Measurements from ENCODE around the gene HINT3. TPM values are rescaled to one million over a fixed set of nuclear protein-coding genes. Genes with fewer than 3 reads are reported as not detected.

HINT3 gene
- total RNA-seq, 1 donor from 2014 or later = 10.4 TPM

DNA sequence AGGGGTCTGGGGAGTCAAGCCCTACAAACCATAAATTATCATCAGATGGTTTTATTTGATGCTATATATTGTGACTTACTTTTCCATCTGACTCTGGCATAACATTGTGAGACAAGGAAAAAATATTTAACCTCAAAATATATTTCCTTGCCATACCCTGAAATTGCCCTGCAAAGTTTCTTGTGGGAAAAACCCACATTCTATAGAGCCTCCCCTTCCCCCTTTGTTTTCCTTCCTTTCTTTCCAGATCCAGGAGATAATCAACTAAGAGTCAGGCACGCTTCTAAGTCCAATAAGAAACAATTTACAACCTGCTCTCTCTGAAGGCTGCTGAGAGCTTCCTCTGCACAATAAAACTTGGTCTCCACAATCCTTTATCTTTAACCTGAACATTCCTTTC lies 17.5 kb upstream of the HINT3 start:
- intact Hi-C loops (cut with micrococcal nuclease) = no loop called here

DNA sequence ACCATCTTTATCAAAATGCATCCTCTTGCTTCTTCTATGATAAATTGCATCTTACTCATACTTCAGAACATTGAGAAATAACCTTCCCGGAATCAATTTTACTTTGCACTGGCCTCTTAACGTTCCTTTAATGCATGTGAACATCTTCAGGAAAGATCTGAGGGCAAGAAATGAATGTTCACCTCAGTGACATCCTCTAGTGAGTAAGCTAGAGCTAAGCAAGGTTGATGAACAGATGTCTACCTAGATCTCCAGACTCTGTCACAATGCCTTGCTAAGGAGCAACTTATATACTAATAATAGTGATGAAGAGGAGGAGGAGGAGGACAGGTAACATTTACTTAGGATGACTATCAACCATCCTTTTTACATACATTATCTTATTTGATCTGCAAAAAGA lies 16.8 kb upstream of the HINT3 start:
- intact Hi-C loops (cut with micrococcal nuclease) = no loop called here

DNA sequence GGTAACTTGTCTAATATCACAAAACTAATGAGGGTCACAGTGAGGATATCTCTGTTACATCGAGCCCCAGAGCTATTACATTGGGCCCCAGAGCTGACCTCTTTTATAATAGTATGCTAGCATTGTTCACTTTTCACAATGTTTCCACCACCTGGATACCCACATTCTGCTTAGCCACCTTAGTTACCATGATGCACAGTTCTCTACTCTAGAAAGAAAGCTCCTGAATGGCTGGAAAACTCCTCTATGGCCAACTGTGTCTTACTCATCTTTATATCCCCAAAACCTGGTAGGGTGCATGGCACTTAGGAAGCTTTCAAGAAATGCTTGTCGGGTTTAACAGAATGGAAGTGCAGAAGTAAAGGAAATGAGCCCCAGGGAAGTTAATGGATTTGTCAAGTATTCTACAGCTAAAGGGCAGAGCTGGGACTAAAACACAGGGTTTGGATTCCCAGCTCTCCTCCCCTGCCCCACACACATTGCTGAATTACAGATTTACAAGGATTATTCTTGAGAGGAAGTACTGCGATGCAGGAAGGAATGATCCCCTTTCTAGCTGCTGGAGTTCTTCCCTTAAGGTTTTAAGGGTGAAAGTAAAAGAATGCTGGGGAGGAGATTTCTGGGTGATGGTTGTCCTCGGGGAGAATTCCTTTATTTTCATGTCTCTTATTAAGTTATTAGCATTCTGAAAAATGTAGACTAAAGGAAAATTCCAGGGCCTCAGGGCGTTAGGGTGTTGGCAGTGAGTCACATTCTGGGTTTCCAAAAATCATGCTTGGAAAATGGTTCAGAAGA lies 16.1 kb upstream of the HINT3 start:
- intact Hi-C loops (cut with micrococcal nuclease) = no loop called here

DNA sequence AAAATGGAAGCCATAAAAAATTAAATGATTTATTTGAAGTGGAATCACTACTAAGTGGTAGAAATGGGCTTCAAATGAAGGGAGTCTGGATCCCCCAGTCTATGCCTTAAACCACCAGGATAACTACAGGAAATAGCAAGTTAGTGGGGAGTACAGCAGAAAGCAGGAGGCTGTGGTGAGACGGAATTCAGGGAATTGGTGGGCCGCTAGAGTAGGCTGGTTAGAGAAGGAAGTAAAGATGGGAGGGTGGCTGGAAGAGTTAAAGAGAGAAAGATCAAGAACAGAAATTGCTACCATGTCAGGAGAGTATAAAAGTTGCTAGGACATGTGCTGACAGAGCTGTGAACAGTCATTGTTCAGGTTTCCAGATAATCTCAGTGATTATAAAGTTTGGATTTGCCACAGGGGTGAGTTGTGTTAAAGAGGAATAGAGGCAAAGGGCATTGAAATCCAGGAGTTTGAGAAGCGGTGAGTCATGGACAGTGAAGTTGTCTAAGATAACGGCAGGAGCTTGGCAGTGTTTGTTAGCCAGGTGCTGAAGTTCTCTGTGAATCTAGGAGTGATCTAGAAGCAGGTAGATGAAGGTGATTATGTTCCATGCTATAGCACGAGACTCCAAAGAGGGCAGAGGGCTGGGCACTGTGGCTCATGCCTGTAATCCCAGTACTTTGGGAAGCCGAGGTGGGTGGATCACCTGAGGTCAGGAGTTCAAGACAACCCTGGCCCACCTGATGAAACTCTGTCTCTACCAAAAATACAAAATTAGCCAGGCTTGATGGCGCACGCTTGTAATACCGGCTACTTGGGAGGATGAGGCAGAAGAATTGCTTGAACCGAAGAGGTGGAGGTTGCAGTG lies 13.7 kb upstream of the HINT3 start:
- intact Hi-C loops (cut with micrococcal nuclease) = loop anchor here (1.0 kb wide), 1 partner anchor 8 kb away; no protein-coding TSS in a partner anchor

DNA sequence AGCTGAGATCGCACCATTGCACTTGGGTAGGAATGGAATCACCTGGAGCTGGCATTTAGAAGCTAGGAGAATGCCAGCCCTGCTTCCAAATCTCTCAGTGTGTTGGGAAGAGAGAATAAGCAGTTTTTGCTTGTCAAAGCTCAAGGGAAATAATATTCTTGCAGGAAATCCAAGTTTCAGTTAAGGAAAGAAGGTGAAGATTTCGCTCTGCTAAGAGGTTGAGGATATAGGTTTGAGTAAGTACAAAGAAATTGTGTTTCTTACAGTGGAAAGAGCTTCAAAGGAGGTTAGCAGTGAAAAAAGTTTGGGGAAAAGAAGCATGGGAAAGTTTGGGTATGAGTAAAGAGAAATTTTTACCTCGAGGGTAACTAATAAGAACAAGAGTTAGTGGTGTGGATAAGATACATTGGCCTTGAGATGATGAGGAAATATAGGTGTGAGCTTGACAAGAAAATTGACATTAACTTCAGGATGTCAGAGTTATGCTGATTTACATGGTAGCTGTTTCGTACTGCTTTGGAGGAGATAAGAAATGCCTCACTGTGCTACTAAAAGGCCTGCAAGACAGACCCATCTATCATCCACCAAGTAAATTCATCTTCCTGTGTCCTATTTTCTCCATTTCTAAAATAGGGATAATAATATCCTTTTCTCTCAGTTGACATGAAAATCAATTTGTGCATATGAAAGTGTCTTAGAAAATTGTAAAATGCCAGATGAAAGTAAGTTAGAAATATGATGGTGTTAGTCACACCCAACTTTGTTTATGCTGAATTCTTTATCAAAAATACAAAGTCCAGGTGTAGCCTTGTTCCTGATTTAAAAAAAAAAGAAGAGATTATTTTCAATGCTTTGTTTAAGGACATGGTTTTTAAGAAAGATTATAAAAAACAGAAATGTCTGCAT lies 12.8 kb upstream of the HINT3 start:
- intact Hi-C loops (cut with micrococcal nuclease) = loop anchor here (1.0 kb wide), 1 partner anchor 8 kb away; no protein-coding TSS in a partner anchor

DNA sequence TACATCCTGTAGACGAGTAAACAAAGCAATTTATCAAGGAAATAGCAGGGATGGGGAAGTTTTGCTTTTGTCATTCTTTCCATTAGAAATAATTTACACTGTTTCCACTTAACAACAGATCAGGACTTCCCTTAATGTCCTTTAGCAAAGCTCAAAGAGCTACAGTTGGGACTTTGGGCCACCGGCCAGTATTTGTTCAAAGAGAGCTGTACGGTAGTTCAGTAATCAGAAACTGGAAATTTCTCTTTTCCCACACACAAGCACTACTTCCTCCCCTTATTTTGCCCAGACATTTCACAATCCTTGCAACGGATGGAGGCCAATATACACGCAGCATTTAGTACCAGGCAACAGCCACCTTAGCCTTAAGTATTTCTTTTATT lies 12.1 kb upstream of the HINT3 start:
- intact Hi-C loops (cut with micrococcal nuclease) = no loop called here

DNA sequence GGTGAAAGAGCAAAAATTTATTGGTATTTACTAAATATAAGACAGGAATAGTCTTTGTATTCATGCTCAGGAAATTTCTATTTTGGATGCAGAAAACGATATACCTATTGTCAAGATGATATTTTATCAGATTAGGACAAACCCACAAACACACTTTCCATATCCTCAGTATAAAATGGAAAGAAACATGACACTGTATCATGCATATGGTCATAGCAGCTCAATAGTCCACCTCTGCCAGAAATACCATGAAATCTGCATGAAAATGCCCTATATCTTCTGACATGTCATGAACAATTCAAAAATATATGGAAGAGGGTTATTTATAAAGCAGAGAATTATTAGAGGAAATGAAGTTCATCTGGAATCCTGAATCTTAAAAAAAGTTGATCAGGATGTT lies 11.7 kb upstream of the HINT3 start:
- intact Hi-C loops (cut with micrococcal nuclease) = no loop called here

DNA sequence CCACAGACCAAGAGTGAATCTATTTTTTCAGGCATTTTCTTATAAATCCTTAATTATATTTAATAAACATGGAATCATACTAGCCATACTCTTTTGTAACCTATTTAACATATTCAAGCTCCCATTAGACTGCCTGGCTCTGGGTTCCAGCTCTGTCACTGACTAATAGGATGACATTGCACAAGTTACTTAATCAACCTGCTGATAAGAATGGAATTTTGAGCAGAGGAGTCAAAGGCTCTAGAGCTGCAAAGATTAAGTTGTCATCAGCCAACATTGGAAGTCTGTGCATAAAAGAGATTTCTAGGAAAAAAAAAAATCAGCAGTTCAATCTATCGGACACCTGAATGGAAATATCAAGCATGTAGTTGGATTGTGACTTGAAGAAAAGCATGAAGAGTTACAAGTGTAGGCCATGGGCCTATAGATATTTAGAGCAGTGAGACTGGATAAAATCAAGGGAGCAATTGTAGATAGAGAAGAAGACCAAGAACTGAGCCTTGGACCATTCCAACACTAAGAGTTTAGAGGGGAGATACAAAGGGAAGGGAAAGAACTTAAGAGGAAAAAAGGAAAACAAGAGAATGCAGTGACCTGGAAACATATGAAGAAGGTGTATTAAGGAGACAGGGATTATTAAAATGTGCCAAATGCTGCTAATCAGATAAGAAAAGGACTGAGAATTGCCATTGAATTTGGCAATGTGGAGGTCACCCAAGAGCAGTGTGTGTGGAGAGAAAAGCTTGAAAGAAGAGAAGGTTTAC lies 11.0 kb upstream of the HINT3 start:
- intact Hi-C loops (cut with micrococcal nuclease) = no loop called here

DNA sequence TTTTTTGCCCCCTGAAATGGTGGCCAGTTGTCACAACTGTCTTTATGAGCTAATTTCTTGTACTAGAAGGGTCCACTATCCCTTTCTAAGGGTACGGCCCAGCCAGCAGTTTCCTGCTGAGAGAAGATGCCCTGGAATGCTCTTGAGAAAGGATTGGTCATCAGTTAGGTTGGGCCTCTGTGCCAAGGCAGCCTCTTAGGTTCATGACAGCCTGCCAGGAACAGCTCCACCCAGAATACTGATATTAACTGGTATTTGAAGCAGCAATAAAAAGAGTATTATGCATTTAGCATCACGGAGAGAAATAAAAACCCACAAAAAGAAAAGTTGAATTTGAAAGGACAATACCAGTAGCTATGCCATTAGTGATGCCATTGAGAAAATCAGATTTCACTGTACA lies 9.0 kb upstream of the HINT3 start:
- intact Hi-C loops (cut with micrococcal nuclease) = no loop called here

DNA sequence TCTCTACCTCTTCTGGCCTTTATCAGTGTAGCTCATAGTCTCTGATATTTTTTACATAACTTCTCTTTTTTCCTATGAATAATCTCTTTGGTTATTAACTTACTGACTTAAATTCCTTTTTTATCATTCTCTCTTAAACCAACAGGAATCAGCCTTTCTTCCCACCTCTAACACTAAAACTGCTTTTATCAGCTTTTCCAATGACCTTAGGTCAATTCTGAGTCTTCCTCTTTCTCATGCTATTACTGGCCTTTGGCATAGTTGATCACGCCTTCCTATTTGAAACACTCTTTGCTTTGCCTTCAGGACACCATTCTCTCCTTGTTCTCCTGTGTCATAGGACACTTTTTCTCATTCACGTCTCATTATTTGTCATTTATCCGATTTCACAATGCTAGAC lies 8.1 kb upstream of the HINT3 start:
- intact Hi-C loops (cut with micrococcal nuclease) = no loop called here

DNA sequence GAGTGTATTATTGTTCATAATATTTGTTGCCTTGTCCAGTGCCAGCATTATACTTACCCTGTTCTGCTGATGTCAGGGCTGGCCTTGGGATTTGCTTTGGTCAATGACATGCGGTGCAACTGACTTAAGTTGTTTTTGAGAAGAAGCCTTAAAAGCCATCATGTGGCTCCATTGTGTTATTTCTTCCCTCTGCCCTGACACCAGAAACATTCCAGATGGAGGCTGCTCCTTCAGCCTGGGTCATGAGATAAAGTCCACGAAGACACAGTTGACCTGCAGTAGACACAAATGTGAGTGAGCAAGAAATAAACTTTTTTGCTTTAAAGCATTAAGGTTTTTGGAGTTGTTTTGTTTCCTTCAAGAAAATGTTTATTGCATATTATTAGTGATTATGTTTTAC lies 7.5 kb upstream of the HINT3 start:
- intact Hi-C loops (cut with micrococcal nuclease) = no loop called here

DNA sequence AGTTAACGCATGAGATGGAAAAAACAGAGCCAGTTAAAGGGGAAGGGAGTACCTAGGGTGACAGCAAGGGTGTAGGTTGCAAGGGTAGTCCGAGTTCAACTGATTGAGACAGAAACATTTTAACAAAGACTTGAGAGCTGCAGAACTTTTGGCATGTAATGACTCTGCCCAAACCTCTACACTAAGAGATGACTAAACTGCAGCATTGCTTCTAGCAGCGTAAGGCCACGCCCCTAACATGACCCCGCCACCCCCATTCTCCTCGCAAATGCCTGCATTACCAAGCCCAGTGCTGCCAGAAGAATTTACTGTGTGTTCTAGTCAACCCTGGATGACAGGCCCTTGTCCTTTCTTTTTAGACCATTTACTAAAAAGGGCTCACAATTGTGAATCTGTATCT lies 6.3 kb upstream of the HINT3 start:
- intact Hi-C loops (cut with micrococcal nuclease) = no loop called here

DNA sequence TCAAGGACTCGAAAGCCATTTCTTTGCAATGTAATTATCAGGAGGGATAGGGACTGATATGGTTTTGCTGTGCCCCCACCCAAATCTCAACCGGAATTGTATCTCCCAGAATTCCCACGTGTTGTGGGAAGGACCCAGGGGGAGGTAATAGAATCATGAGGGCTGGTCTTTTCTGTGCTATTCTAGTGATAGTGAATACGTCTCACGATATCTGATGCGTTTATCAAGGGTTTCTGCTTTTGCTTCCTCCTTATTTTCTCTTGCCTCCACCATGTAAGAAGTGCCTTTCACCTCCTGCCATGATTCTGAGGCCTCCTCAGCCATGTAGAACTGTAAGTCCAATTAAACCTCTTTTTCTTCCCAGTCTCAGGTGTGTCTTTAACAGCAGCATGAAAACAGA lies 5.9 kb upstream of the HINT3 start:
- intact Hi-C loops (cut with micrococcal nuclease) = loop anchor here (1.0 kb wide), 1 partner anchor 7 kb away; no protein-coding TSS in a partner anchor

DNA sequence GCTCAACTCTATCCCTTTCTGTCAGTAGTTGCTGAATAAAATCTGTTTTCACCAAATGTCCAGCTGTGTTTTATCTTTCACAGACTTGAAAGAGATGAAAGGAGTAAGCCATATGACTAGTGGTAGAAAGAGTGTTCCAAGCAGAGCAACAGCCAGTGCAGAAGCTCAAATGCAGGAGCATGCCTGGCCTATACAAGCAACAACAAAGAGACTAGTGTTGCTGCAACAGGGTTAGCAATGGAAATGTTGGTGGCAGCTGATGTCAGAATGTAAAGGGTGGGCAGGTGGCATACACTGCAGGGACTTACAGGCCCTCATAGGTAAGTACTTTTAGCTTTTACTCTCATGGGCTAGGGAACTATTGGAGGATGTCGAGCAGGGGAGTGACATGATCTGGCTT lies 5.2 kb upstream of the HINT3 start:
- intact Hi-C loops (cut with micrococcal nuclease) = loop anchor here (1.0 kb wide), 1 partner anchor 8 kb away; no protein-coding TSS in a partner anchor

DNA sequence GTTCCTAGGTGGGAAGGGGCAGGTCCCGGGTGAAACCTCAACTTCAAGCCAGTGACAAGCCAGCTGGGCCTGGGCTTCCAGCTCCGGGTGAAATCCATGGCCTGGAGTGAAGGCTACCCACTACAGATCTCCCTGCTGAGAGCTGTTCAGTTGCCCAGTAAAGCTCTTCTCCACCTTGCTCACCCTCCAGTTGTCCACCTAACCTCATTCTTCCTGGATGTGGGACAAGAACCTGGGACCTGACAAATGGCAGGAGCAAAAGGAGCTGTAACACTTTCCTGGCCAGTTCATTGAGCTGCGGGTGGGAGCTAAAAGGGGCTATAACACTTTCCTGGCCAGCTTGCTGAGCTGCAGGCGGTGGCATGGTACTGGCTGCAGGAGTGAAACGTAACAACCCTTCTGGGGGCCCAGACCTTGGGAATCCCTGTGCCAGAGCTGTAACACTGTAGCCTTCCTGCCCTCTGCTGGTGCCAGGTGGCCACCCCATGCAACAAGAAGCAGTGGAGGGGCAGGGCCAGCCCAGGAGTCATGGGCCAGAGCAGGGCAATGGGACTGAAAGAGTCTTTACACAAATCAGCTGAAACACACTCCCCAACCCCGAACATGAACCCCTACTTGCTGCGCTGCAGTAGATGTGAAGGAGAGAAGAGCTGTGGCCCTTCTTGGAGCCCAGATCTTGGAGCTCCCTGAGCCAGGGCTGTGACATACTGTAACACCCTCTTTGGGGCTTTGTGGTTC lies 3.6 kb upstream of the HINT3 start:
- intact Hi-C loops (cut with micrococcal nuclease) = no loop called here

DNA sequence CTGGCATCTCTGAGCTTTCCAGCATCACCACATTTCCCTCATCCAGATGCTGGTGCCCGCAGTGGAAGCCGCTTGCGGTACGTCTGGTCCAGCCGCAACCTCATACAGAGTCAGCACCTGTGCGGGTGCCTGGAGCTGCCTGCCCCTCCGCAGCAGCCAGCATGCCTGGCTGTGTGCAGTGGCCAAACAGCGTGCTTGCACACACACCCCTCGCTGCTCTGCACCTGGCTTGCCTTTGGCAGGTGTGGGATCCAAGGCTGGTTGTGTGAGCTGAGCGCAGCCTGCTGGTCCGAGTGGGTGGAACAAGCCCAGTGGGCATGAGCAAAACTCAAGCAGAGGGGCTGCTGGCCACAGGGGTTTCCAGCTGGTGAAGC lies 3.1 kb upstream of the HINT3 start:
- intact Hi-C loops (cut with micrococcal nuclease) = no loop called here

DNA sequence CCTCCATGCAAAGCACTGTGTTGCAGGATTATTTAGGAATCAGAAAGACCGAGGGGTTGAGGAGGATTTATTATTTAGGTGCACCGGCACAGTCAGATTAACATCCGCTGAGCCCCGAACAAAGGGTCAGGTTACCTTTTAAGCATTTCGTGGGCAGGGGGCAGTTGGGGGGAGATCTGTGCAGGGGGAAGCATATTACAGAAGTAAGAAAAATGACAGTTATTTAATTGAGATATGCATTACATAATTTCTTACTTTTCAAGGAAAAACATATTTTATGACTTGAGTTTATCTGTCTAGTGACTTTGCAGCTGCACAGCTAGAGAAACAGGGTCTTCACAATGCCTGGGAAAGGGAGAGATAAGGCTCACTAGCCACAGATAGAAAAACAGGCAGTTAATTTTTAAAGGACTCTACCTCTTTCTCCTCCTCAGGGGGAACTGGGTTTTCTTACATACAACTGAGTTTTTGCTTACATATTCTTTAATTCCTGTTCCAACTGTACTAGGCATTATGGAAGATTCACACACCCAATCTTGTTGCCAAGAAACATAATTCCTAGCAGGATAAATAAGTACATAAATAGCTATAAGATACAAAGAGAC lies 1.7 kb upstream of the HINT3 start:
- intact Hi-C loops (cut with micrococcal nuclease) = no loop called here

DNA sequence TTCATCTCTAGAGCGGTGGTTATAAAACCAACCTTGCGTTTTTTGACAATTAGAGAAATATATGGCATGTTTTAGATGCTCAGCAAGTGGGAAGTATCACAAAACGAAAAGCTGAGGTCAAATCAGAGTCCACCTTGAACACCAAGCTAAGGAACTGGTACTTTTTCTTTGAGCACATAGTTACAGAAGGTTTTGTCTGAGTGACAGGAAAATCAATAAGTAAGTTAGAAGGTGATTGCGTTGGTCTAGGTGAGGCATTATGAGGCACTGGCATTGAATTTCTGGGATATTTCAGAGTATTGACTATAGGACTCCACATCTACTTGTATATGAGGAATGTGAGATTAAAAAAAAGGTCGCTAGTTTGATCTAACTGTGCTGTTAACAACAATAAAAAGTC lies 597 bp upstream of the HINT3 start:
- intact Hi-C loops (cut with micrococcal nuclease) = loop anchor here (1.0 kb wide), 13 partner anchors 18 to 645 kb away; partner anchors contain the start of genes CENPW and TRMT11

DNA sequence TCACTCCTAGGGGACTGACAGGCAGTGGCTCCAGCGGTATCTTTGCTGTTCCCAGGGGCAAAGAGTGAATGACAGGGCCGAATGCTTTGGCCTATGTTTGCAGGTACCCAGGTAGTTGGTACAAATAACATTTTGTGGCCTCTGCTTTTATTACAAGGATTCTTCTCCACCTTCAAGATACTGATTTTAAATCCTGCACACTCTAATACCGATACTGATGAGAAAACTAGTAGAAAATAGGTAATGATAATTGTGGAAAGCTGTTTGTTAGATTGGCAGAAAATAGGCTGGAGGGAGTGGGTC lies 772 bp downstream of the HINT3 start:
- intact Hi-C loops (cut with micrococcal nuclease) = no loop called here

DNA sequence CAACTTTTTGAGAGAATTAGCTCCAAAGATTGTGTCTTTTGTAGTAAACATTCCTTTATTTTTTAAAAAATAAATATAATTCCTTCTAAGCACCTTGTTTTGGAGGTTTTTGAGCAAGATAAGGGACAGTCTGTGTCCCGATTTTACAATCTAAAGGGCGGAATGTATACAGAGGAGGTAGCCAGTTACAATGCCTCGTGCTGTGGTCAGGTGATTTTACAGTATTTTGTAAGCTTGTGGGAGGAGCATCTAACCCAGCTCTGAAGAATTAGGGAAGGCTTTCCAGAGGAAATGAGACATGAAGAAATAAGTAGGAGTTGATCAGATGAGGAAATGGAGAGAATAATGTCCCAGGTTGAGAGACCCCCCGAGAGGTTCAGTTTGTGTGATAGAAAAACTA lies 1.3 kb downstream of the HINT3 start:
- intact Hi-C loops (cut with micrococcal nuclease) = no loop called here
